ENCODE results near the gene LPP.
A peak's percentile ranks its signal among the peaks of the same experiment; 100 is the strongest.

The LPP gene

GRCh38 chr3:188361888-188362287, 207.9 kb downstream of the LPP start:
- no peak for DNase-seq (ENCODE audit: low read depth in 2 of 2)

GRCh38 chr3:188362405-188362831, 208.5 kb downstream of the LPP start:
- peak in 1 of 2 experiments; percentile 52 for DNase-seq (ENCODE audit: low read depth in 2 of 2)

GRCh38 chr3:188365184-188365583, 211.2 kb downstream of the LPP start:
- DNase-seq (ENCODE audit: low read depth in 2 of 2), result no peak

GRCh38 chr3:188365988-188366698, 212.2 kb downstream of the LPP start:
- no peak for DNase-seq (ENCODE audit: low read depth in 2 of 2)

- no peak for DNase-seq (ENCODE audit: low read depth in 2 of 2)
Measured at GRCh38 chr3:188367678-188368077, 213.7 kb downstream of the LPP start.

GRCh38 chr3:188369526-188369925, 215.6 kb downstream of the LPP start:
- DNase-seq (ENCODE audit: low read depth in 2 of 2), result no peak

- DNase-seq (ENCODE audit: low read depth in 2 of 2), result no peak
Measured at GRCh38 chr3:188370081-188370830, 216.3 kb downstream of the LPP start.

- no peak for DNase-seq (ENCODE audit: low read depth in 2 of 2)
Measured at GRCh38 chr3:188378786-188379185, 224.8 kb downstream of the LPP start.

GRCh38 chr3:188380252-188380651, 226.3 kb downstream of the LPP start:
- no peak for DNase-seq (ENCODE audit: low read depth in 2 of 2)

GRCh38 chr3:188380722-188381121, 226.8 kb downstream of the LPP start:
- no peak for DNase-seq (ENCODE audit: low read depth in 2 of 2)

GRCh38 chr3:188383748-188384147, 229.8 kb downstream of the LPP start:
- no peak for DNase-seq (ENCODE audit: low read depth in 2 of 2)

- DNase-seq (ENCODE audit: low read depth in 2 of 2), result no peak
Measured at GRCh38 chr3:188385295-188385694, 231.3 kb downstream of the LPP start.

GRCh38 chr3:188389711-188390342, 235.9 kb downstream of the LPP start:
- DNase-seq (ENCODE audit: low read depth in 2 of 2), result no peak

GRCh38 chr3:188390343-188390718, 236.4 kb downstream of the LPP start:
- DNase-seq (ENCODE audit: low read depth in 2 of 2), result no peak

GRCh38 chr3:188390775-188391443, 237.0 kb downstream of the LPP start:
- DNase-seq (ENCODE audit: low read depth in 2 of 2), result no peak

GRCh38 chr3:188391592-188391991, 237.6 kb downstream of the LPP start:
- no peak for DNase-seq (ENCODE audit: low read depth in 2 of 2)

GRCh38 chr3:188392076-188392475, 238.1 kb downstream of the LPP start:
- DNase-seq (ENCODE audit: low read depth in 2 of 2), result no peak

- no peak for DNase-seq (ENCODE audit: low read depth in 2 of 2)
Measured at GRCh38 chr3:188394623-188395022, 240.7 kb downstream of the LPP start.

- no peak for DNase-seq (ENCODE audit: low read depth in 2 of 2)
Measured at GRCh38 chr3:188396251-188396650, 242.3 kb downstream of the LPP start.

GRCh38 chr3:188396900-188397299, 242.9 kb downstream of the LPP start:
- no peak for DNase-seq (ENCODE audit: low read depth in 2 of 2)

GRCh38 chr3:188397766-188398705, 244.1 kb downstream of the LPP start:
- no peak for DNase-seq (ENCODE audit: low read depth in 2 of 2)
